ENCODE results near the gene GRK5.

DNA sequence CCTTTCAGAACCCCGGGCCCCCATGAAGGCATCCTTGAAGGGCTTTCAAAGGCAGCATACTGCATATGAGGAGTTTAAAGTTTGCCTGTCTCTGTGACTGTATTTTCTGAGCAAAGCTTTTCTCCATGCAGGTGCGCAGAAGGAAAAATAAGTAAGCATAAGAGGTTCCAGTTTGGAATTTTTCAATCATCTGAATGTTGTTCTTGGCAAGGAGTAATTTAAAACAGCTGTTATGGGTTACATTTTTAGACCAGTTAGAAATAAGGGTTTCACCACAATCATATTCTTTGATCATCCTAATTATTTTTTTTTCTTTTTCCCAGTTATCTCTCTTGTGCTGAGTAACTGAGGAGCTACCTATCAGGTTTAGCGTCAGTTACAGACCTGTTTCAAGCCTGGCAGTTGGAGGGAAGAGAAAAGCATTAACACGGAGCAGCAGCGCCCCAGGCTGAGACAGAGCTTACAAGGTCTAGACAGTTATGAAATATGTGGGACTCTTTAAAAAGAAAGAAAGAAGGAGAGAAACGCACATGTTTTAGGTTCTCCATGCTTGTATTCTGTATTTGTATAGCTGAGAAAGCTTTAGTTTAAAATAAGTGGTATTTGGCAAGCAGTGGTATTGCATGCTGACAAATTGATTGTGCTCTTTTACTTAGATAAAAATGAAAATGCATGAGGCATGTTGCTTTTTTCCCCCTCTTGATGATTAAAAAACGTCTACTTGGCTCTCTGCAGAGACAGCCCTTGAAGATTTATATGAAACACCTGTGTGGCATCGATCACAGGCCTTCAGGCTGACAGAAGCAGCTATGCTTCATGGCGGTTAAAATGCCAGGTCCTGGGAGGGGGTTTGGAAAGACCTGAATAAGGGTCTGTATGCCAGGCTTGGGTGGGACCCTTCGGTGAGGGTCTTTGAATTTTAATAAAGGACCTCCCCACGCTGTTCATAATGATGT, 157.6 kb downstream of the GRK5 start:
- TF ChIP-seq POLR2A (IDR thresholded peaks at IDR 0.05), result no peak
- peak in 1 of 5 experiments; percentile 14 for TF ChIP-seq CTCF (IDR thresholded peaks at IDR 0.05 in 4 of 5, conservative IDR thresholded peaks at IDR 0.05 in 1 of 5)
